Subcutaneous adipose tissue (tissue), 4 donors: ENCODE data around the gene MCHR1. TPM values are rescaled to one million over a fixed set of nuclear protein-coding genes. Genes with fewer than 3 reads are reported as not detected.

Experiments used
- total RNA-seq, 4 donors: library from RNA; depleted of rRNA; stranded (reverse); fragments of >200 nt; gene quantifications; one replicate each; pipeline ENCODE4 v1.1.0, GENCODE V29; 2016
- TF ChIP-seq, protein P1 (sequence below): fragments of 450-650 bp; IDR thresholded peaks from one replicate; pipeline ENCODE4 v1.5.1; 2016; ENCODE audit warnings: low read depth, mild to moderate bottlenecking, control low read depth, antibody characterized with exemption, moderate library complexity

The MCHR1 gene
- total RNA-seq, 4 donors from 2014 or later: 0.17 to 0.22 TPM; not detected in 2

DNA sequence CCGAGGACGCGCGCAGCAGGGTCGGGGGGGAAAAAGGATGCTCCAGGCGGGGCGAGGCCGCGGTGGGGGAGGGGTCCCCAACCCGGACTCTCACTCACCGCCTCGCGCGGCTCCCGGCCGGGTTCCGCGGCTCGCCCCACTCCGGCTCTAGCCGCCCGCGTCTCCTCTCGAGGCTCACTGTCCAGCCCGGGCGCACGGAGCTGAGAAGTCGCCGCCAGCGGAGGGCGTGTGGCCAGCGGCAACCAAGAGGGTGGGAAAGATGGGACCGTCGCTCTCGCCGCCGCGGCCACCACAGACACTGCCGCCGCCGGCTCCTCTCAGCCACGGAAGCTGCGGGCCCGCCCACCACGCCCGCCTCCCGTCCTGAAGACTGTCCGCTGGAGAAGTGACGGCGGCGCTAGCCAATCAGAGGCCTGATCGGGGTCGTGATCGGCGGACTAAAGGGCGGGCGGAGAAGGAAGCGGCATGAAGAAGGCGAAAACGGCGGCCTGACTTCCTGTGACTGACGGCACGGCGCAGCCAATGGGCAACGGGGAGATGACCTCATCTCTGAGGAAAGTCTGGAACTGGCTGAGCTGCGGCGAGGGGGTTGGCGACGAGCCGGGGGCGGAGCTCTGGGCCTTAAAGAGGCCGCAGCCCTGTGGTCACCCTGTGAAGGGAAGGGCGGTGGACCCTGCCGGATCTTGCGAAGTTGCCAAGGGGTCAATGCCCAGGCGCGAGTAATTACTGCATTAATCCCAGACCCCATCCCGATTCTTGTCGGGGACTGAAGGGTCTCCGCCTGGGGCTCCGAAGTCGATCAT, 42.7 kb upstream of the MCHR1 start, which contains the start of gene MRTFA:
Gene MRTFA (minus strand): TSS at position 340 of the 803 bp plus-strand sequence.
- TF ChIP-seq, protein P1, sequence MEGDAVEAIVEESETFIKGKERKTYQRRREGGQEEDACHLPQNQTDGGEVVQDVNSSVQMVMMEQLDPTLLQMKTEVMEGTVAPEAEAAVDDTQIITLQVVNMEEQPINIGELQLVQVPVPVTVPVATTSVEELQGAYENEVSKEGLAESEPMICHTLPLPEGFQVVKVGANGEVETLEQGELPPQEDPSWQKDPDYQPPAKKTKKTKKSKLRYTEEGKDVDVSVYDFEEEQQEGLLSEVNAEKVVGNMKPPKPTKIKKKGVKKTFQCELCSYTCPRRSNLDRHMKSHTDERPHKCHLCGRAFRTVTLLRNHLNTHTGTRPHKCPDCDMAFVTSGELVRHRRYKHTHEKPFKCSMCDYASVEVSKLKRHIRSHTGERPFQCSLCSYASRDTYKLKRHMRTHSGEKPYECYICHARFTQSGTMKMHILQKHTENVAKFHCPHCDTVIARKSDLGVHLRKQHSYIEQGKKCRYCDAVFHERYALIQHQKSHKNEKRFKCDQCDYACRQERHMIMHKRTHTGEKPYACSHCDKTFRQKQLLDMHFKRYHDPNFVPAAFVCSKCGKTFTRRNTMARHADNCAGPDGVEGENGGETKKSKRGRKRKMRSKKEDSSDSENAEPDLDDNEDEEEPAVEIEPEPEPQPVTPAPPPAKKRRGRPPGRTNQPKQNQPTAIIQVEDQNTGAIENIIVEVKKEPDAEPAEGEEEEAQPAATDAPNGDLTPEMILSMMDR: no peak

DNA sequence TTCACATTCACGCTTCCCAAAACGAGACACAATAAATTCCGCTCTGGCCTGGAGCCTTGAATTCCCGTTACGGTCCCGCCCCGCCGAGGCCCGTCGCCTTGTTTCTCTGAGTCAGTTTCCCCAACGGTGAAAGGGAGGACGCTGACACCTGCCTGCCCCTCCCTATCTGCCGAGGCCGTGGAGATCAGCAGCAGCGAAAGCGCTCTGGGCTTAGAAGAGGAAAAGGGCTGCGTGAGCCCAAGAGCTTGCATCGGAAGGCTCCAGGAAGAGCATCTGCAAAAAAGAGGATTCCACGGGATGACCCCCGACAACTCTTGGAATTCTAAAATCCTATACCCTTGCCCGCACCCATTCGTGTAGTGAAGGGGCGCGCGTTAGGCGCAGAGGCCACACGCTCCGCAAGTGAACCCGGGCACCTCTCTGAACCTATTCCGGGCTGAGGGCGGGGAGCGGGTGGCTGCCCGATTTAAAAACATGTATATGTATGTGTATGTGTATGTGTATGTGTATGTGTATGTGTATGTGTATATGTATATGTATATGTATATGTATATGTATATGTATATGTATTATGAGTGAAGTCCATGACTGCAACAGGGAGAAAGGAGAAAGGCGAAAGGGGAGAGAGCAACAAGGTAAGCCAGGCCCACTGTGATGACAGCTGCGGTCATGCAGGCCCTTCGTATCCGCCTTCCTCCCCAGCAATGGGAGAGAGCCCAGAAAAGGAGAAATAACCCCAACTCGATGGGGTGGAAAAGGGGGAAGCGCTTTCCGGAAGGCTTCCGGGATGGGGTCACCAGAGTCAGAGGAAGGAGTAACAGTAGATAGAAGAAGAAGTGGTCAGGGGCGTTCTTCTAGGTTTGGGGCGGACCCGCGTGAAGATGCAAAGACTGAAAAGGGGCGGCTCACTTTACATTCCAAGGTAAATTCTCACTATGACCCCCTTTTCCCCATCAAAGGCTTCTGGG, 41.8 kb upstream of the MCHR1 start:
- TF ChIP-seq, protein P1: no peak

DNA sequence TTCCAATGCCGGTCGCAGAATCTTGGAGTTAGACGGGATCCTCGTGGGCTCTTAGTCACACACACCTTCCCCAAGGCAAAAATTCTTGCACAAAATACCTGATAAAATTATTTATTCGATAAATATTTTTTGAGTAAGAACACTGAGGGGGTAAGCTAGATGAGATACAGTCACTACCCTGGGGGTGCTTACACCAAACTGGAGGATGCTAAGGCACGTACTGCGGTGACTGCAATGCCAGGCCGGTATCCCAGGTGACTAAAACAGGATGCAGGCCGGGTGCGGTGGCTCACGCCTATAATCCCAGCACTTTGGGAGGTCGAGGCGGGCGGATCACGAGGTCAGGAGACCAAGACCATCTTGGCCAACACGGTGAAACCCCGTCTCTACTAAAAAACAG, 41.0 kb upstream of the MCHR1 start:
- TF ChIP-seq, protein P1: no peak

DNA sequence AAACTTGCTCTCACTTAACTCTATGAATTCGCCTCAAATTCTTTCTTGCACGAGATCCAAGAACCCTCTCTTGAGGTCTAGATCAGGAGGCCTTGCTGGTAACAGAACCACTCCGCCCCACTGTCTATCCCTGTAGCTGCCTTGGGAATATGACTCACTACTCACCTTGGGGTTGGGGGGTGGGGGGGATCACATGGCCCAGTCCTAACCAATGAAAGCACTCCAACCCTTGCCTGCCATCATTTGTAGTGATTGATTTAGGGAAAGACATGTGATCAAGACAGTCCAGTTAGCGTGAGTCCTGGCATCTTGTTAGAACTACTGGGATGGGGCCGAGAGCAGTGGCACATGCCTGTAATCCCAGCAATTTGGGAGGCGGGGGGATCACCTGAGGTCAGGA, 38.0 kb upstream of the MCHR1 start:
- TF ChIP-seq, protein P1: no peak

DNA sequence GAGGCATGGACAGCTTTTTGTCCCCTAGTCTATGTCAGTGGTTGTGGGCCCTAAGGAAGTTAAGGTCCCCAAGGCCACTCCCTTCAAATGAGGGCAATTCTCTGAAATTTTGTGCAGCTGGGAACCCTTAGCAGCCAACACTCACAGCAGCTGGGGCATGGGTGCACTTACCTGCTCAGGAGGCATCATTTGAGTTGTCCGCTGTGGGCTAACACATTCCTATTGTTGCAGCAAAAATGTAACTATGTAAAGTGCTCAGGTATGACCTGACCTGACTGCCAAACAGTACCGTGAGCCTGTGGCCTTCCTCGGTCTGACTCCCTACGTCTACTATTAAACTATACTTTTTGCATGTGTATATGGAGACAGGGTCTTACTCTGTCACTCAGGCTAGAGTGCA, 37.0 kb upstream of the MCHR1 start:
- TF ChIP-seq, protein P1: no peak

DNA sequence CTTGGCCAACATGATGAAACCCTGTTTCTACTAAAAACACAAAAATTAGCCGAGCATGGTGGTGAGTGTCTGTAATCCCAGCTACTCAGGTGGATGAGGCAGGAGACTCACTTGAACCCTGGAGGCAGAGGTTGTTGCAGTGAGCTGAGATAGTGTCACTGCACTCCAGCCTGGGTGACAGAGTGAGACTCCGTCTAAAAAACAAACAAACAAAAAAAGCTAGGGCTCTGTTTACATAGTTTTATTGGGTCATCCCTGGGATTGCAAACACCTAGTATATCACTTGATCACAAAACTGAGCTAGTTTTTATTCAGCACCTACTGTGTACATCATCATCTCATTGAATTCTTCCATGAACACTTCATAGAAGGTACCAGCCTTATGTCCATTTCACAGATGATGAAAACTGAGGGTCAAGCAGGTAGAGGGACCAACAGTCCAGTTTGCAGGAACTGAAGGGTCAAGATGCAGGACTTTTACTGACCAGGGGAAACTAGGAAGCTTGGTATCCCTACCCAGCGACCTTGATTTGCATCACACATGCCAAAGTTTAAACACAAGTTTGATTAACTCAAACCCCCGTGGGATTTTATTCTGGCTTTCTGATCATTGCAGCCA, 33.6 kb upstream of the MCHR1 start:
- TF ChIP-seq, protein P1: no peak
